Measurements from ENCODE around the gene SMIM3. TPM values are rescaled to one million over a fixed set of nuclear protein-coding genes. Genes with fewer than 3 reads are reported as not detected.
"Not testable (repeated sequence)": the region's sequence is repeated elsewhere in the genome, so short reads cannot be mapped to it uniquely, and the experiment has no call there.

SMIM3 gene
- total and polyA plus RNA-seq, 2 experiments from 2014 or later = 44.2 to 47.7 TPM

DNA sequence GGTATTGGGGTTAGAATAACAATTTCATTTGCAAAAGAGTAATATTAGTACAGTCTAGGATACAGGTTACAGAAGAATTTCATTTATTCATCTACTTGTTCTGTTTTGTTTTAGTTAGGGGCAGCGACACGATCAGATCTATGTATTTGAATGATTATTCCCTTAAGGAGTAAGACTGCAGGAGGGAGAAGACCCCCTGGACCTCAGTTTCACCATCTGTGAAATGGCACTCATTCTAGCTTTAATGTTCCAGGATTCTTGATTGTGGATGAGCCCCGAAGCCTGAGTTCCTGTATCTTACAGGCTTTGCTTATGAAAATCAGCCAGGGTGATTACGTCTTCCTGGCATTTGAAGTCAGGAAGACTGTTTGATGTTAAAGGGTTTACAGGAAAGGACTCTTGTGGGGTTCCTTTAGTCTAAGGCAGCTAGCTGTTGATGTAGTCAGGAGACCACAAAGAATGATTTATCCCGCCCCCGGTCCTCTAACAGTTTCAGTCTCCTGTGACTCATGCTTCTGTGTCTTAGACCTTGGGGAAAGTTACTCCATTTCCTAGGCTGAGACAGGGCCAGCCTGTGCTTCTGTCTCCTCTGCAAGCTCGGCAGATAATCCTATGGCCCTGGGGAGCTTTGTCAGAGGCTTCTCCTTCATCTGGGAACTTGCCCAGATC lies 11.5 kb downstream of the SMIM3 start:
- TF ChIP-seq EZH2phosphoT487 (IDR thresholded peaks at IDR 0.05; ENCODE audit: low read depth, severe bottlenecking, unreplicated experiment) = no peak
- TF ChIP-seq, protein P1, sequence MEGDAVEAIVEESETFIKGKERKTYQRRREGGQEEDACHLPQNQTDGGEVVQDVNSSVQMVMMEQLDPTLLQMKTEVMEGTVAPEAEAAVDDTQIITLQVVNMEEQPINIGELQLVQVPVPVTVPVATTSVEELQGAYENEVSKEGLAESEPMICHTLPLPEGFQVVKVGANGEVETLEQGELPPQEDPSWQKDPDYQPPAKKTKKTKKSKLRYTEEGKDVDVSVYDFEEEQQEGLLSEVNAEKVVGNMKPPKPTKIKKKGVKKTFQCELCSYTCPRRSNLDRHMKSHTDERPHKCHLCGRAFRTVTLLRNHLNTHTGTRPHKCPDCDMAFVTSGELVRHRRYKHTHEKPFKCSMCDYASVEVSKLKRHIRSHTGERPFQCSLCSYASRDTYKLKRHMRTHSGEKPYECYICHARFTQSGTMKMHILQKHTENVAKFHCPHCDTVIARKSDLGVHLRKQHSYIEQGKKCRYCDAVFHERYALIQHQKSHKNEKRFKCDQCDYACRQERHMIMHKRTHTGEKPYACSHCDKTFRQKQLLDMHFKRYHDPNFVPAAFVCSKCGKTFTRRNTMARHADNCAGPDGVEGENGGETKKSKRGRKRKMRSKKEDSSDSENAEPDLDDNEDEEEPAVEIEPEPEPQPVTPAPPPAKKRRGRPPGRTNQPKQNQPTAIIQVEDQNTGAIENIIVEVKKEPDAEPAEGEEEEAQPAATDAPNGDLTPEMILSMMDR (IDR thresholded peaks at IDR 0.05; ENCODE audit: poor library complexity) = no peak
- TF ChIP-seq EZH2 (IDR thresholded peaks at IDR 0.05; ENCODE audit: borderline replicate concordance) = no peak
- no peaks in the 10 kb centered on the region for H3K27me3 ChIP-seq
- no peaks in the 10 kb centered on the region for H3K9me2 ChIP-seq (replicated peaks; ENCODE audit: insufficient read depth)
- peaks cover 87% of the 10 kb centered on the region for H3K79me2 ChIP-seq
- WGBS (ENCODE audit: low lambda C conversion rate, missing lambda C conversion rate) = 63% methylated on average over 7 of the region's 7 CpGs
- peak overlapping the region; percentile 81 for H3K27ac ChIP-seq
- no peak overlapping the region for H3K4me3 ChIP-seq
- DNase-seq (ENCODE audit: low spot score) = peak; percentile 81
- no peaks in the 10 kb centered on the region for H3K36me3 ChIP-seq (replicated peaks; ENCODE audit: insufficient read depth, low read depth)
- no peaks in the 10 kb centered on the region for H3K9me3 ChIP-seq (ENCODE audit: low read depth)
- H4K20me1 ChIP-seq (ENCODE audit: insufficient read depth, poor library complexity, severe bottlenecking) = no peaks in the 10 kb centered on the region
- H3K4me2 ChIP-seq = peak overlapping the region; percentile 47
- H3K4me1 ChIP-seq (ENCODE audit: insufficient read depth) = peaks cover 5% of the 10 kb centered on the region
- H2AFZ ChIP-seq = no peak overlapping the region

GRCh38 chr5:150791536-150791935 lies 13.0 kb downstream of the SMIM3 start:
- H3K4me1 ChIP-seq (ENCODE audit: insufficient read depth) = peaks cover 5% of the 10 kb centered on the region
- H3K9me2 ChIP-seq (replicated peaks; ENCODE audit: insufficient read depth) = no peaks in the 10 kb centered on the region
- H4K20me1 ChIP-seq (ENCODE audit: insufficient read depth, poor library complexity, severe bottlenecking) = no peaks in the 10 kb centered on the region
- peaks cover 74% of the 10 kb centered on the region for H3K79me2 ChIP-seq
- H2AFZ ChIP-seq = no peak overlapping the region
- peak overlapping the region; percentile 10 for H3K27ac ChIP-seq
- no peaks in the 10 kb centered on the region for H3K27me3 ChIP-seq
- H3K4me2 ChIP-seq = no peak overlapping the region
- H3K4me3 ChIP-seq = no peak overlapping the region
- no peak for TF ChIP-seq EZH2 (IDR thresholded peaks at IDR 0.05; ENCODE audit: borderline replicate concordance)
- TF ChIP-seq EZH2phosphoT487 (IDR thresholded peaks at IDR 0.05; ENCODE audit: low read depth, severe bottlenecking, unreplicated experiment) = no peak
- TF ChIP-seq, protein P1 (IDR thresholded peaks at IDR 0.05; ENCODE audit: poor library complexity) = no peak
- H3K36me3 ChIP-seq (replicated peaks; ENCODE audit: insufficient read depth, low read depth) = no peaks in the 10 kb centered on the region
- DNase-seq (ENCODE audit: low spot score) = no peak
- no peaks in the 10 kb centered on the region for H3K9me3 ChIP-seq (ENCODE audit: low read depth)

GRCh38 chr5:150793423-150793888 lies 14.9 kb downstream of the SMIM3 start:
- H3K9me3 ChIP-seq (ENCODE audit: low read depth); H3K36me3 ChIP-seq (replicated peaks; ENCODE audit: insufficient read depth, low read depth); H2AFZ ChIP-seq; H3K4me1 ChIP-seq (ENCODE audit: insufficient read depth); H4K20me1 ChIP-seq (ENCODE audit: insufficient read depth, poor library complexity, severe bottlenecking); H3K4me3 ChIP-seq; H3K27ac ChIP-seq; H3K4me2 ChIP-seq; DNase-seq (ENCODE audit: low spot score); H3K27me3 ChIP-seq; H3K9me2 ChIP-seq (replicated peaks; ENCODE audit: insufficient read depth): not testable (repeated sequence)
- WGBS (ENCODE audit: low lambda C conversion rate, missing lambda C conversion rate) = 63% methylated on average over 2 of the region's 2 CpGs
- peaks cover 56% of the 10 kb centered on the region for H3K79me2 ChIP-seq

- WGBS (ENCODE audit: low lambda C conversion rate, missing lambda C conversion rate) = 48% methylated on average over 2 of the region's 2 CpGs
- H4K20me1 ChIP-seq (ENCODE audit: insufficient read depth, poor library complexity, severe bottlenecking) = no peaks in the 10 kb centered on the region
- no peak for DNase-seq (ENCODE audit: low spot score)
- no peaks in the 10 kb centered on the region for H3K9me2 ChIP-seq (replicated peaks; ENCODE audit: insufficient read depth)
- H3K36me3 ChIP-seq (replicated peaks; ENCODE audit: insufficient read depth, low read depth) = no peaks in the 10 kb centered on the region
- no peaks in the 10 kb centered on the region for H3K9me3 ChIP-seq (ENCODE audit: low read depth)
- no peaks in the 10 kb centered on the region for H3K27me3 ChIP-seq
- H3K4me1 ChIP-seq (ENCODE audit: insufficient read depth) = peaks cover 5% of the 10 kb centered on the region
- H3K79me2 ChIP-seq = peaks cover 41% of the 10 kb centered on the region
- TF ChIP-seq EZH2 (IDR thresholded peaks at IDR 0.05; ENCODE audit: borderline replicate concordance) = no peak
- no peak for TF ChIP-seq EZH2phosphoT487 (IDR thresholded peaks at IDR 0.05; ENCODE audit: low read depth, severe bottlenecking, unreplicated experiment)
- H3K27ac ChIP-seq = no peak overlapping the region
- H3K4me2 ChIP-seq = no peak overlapping the region
- H2AFZ ChIP-seq = no peak overlapping the region
- H3K4me3 ChIP-seq = no peak overlapping the region
Measured at GRCh38 chr5:150794927-150795326, 16.4 kb downstream of the SMIM3 start.

All from hepatocyte (in vitro differentiated cells).